Superior temporal gyrus (tissue), 1 donor: ENCODE results near the gene KREMEN2.
"Not testable (repeated sequence)": the region's sequence is repeated elsewhere in the genome, so short reads cannot be mapped to it uniquely, and the experiment has no call there.

Experiments
- DNase-seq: peaks from one replicate; pipeline ENCODE4 v3.0.0-alpha.2; 2016; ENCODE audit errors: extremely low spot score

KREMEN2 gene

DNA sequence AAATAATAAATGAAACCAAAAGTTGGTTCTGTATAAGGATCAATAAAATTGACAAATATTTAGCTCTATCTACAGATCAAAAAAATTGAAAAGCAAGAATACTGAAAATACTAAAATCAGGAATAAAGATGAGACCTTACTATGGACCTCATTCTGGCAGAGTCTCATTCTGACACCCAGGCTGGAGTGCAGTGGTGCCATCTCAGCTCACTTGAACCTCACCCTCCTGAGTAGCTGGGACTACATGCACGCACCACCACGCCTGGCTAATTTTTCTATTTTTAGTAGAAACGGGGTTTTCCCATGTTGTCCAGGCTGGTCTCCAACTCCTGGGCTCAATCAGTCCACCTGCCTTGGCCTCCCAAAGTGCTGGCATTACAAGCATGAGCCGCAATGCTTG is 22.0 kb upstream of the KREMEN2 start:
- no peak for DNase-seq

DNA sequence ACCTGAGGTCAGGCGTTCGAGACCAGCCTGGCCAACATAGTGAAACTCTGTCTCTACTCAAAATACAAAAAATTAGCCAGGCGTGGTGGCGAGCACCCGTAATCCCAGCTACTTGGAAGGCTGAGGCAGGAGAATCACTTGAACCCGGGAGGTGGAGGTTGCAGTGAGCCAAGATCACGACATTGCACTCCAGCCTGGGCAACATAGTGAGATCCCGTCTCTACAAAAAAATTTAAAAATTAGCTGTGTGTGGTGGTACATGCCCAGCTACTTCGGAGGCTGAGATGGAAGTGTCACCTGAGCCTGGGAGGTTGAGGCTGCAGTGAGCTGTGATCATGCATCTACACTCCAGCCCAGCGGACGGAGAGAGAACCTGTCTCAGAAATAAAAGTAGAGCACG is 20.4 kb upstream of the KREMEN2 start:
- not testable (repeated sequence) for DNase-seq

DNA sequence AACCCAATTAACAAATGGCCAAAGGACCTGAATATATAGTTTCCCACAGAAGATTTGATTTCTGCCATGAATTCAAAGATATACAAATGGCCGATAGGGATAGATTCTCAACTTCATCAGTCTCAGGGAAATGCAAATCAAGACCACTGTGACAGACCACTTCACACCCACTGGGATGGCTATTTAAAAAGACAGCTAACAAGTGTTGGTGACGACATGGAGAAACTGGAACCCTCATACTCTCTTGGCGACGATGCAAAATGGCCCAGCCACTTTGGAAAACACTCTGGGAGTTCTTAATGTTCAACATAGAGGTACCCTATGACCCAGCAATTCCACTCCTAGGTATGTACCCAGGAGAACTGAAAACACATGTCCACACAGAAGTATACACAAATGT is 17.4 kb upstream of the KREMEN2 start:
- no peak for DNase-seq

DNA sequence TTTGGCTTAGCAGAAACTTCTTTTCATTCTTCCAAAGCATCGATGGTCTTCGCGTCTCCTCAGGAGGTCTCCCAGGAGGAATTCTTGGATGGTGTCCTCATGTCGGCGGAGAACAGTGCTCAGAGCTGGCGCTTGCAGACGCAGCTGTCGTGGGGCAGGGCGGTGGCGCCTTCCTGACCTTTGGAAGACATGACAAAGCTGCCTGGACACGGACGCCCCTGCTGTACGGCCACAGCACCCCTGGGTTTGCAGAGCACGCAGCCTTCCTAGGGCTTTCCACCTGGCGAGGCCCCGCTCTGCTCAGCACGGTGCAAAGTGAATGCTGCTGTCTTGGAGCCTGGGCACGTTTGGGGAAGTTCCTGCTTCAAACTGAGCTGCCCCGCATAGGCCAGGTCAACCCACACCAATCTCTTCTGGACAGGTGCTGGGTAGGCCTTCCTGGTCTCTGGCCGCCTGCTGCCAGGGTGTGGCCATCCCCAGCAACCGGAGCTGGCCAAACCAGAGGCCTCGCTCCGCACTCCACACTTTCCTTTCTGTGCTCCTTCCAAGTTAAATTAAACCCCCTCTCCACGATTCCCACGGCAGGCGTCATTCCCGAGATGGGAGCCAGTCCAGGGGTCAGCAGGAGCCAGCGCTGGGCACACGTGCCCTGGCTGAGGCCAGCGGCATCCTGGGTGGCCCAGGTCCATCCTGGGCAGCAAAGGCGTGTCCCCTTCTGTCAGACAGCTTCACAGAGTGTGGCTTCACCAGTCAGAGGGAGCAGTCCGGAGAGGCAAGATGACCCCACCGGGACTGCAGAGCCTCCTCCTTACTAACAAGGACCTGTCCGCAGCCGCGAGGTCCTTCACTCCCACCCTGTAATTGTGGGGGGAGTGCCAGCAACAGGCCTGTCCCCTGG is 15.0 kb upstream of the KREMEN2 start:
- DNase-seq: no peak

DNA sequence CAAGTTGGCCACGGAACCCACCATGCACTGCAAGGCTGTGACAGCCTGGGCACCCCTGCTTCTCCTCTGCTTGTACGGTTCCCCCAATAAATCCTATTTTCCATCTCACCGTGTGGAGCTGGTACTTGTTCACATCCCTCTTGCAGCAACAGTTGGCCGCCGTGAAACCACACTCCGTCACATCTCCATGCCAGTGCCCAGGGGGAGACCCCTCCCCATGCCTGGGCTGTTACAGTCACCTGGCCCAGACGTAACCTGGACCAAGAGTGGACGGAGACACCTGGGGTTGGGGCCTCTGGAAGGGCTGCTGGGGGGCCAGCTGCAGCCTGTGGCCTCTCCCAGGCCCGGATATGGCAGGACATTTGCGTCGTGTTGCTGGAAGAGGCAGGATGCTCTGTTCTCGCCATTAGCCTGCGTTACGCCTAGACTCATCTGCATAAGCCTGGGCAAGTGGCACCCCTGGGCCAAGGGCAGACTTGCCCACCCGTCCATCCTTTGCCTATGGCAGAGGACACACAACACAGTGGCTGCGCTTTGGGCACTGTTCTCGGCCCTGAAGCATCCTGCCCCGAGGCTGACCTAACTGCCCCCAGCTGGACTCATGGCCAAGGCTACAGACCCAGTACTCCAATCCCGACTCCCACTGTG is 14.2 kb upstream of the KREMEN2 start:
- DNase-seq: no peak

DNA sequence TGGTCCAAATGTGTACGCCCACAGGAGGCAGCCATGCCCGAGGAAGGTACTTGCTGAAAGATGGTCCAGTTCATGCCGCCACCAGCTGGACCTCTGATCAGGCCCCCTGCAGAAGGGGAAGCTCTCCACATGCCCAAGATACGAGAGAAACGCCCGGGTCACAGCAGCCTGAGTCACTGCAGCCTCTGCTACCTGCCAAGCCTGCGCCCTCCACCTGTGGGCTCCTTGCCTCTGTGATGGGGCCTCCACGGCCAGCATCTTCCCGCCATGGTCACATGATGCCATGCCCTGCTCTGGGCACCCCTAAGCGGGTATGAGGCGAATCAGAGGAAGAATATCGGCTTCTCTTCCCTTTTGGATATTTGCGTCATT is 13.7 kb upstream of the KREMEN2 start:
- no peak for DNase-seq

DNA sequence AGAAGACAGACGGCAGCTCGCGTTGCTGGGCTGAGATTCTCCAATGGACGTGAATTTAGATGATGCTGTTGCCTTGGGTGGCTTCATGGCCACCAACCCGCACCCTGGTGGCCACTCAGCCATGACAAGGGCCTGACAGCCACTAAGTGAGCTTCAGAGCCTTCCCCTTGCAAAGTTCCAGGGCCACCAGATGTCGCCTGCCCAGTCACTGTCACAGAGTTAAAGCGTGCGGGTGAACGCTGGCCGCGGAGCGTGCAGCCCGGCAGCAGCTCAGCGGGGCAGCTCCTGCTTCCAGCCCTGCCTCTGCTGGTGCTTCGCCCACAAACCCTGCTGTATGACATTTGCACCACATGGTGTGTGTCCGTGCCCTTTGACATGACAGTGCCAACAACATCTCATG is 13.3 kb upstream of the KREMEN2 start:
- no peak for DNase-seq

DNA sequence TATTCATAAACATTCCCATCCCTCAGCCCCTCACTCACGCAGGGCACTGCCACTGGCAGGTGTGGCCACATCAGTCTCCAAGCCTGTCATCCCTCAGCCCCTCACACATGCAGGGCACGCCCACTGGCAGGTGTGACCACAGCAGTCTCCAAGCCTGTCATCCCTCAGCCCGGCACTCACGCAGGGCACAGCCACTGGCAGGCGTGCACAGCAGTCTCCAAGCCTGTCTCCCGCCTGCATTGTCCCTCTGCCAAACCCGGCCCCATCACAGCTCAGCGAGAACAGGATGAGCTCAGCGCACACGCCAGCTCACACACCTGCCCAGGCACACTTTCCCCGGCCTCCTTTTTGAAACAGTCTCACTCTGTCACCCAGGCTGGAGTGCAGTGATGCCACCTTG is 11.4 kb upstream of the KREMEN2 start:
- DNase-seq: no peak

DNA sequence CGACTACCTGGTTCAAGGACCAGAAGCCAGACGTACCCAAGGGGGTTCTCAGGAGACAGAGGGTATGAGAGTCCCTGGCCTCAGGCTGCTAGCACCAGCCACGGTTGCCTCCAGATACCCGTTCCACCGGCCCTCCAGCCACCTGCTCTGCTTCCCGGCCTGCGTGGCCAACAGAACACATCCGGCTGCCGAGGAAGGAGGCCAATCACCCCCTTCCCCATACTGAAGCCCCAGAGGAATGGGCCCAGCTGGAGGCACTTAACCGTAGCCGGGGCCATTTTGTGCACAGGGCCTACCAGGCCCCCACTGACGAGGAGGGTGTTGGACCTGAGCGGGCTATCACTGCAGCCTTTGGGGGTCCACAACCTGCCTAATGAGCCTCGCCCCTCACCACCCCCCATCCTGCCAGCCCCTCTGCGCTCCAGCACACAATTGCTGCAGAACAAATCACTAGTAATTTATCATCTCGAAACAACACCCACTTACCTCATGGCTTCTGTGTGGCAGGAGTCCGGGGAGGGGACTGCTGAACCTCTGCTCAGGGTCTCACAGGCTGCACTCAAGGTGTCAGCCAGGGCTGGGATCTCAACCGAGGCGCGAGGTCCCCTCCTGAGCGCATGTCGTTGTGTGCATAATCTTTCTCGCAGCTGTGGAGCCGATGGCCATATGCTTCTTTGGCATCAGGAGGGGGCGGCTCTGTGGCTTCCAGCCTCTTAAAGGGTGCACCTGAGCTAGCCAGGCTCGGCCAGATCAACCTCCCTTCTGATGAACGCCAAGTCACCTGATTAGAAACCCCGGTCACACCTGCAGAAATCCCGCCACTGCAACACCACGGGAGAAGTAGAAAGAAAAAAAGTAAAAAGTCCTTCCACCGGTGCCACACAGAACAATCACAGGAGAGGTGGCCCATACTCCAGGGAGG is 10.1 kb upstream of the KREMEN2 start:
- no peak for DNase-seq

DNA sequence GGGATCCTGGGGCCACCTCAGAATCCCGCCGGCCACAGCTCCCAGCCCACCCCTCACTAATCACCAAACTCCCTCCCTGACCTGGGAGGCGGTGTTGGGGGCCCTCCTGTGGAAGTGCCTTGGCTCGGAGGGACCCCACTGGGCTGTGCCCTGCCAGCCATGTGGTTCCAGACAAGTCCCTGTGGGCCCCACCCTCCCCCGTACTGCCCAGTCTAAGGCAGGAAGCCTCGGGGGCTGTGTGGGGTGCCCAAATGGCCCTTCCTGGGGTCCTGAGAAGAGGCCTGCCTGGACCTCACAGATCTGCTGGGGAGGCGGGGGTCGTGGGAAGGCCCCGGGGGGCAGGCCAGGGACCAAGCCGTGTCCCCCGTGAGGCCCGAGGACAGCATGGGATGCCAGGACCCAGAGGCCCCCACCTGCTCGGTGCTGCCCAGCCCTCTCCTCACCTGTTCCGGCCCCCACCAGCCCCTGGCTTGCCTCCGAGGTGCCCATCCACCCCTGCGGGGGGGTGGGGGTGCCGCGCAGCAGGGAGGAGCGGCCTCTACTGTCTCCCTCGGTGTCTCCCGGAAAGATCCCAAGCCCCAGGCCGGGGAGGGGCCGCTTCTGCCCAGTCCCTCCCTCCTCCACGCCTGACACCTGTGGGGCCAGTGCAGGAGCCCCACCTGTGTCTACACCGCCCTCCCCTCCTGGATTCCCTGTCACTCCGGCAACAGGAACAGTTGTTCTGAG is 9.3 kb upstream of the KREMEN2 start:
- DNase-seq: no peak

DNA sequence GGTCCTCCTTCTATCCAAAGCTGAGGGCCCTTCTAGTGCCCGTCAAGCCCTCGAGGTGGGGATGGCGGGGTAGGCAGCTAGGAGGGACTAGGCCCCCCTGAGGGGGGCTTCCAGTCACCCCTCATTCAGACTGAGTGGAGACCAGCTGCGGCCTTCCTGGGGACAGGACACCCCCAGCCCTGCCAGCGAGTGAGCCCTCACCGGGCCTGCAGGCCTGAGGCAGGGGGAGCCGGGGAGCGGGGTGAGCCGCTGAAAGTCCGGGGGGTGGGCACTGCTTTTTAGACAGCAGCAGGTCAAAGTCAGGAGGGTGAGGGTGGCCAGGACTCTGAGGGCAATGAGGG is 8.7 kb upstream of the KREMEN2 start:
- no peak for DNase-seq

DNA sequence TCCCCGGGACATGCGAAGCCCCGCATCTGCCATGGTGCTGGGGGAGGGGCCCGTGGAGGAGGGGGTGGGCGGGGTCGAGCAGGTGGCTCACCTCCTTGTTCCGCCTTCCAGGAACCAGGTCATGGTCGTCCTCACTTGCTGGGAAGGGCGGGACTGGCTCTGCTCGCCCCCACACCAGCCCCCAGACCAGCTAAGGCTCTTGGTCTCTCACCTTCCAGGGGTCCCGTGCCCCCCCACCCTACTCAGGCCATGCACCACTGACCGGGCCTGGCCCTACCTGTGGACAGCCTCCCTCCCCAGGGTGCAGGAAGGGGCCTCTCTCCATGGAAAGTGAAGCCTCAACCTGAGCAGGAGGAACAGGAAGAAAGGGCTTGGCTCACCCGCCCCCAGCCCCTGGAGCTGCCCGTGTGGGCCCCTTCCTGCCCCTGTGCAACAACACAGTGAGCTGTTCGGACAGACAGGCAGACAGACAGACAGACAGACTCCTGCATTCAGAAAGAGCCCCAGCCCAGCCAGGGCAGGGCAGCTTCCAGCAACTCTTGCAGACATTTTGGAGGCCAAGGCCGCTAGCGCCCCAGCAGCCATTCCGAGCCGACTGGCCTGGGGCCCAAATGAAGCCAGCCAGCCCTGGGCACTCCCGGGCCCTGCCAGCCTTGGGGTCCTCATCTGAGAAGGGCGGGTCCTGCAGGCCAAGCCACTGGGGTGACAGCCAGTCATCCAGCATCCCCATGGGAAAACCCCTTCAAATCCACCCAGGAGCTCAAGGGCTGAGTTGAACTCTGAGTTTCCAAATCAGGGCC is 8.1 kb upstream of the KREMEN2 start:
- no peak for DNase-seq

DNA sequence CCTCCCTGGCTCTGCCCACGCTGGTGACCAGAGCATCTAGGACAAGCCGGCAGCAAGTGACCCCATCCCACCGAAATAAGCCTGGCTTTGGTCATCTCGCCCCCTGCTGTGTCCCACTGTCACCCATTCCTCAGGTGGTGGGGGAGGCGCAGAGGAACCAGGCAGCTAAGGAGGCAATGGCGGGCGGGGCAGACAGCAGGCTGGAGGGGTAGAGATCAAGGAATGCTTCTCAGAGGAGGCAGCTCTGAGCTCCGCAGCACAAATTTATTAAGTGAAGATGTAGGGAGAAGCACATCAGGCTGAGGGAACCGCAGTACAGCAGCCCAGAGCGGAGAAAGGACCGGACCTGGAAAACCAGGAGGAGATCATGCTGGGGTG is 7.5 kb upstream of the KREMEN2 start:
- no peak for DNase-seq

DNA sequence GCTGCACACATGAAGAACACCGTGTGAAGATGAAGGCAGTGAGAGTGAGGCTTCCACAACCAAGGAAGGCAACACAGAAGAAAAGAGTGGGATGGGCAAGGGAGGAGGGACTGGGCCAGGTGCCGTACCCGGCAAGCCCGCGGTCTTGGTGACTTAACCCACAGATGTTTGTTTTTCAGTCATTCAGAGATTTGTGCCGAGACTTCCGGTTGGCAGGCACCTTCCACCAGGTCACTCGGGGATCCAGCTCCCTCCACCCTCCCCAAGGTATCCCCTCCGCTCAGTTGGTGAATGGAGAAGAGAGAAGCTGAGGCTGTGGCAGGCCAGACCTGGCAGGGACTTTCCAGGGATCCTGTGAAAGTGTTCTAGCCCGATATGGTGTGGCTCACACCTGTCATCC is 4.9 kb upstream of the KREMEN2 start:
- no peak for DNase-seq

DNA sequence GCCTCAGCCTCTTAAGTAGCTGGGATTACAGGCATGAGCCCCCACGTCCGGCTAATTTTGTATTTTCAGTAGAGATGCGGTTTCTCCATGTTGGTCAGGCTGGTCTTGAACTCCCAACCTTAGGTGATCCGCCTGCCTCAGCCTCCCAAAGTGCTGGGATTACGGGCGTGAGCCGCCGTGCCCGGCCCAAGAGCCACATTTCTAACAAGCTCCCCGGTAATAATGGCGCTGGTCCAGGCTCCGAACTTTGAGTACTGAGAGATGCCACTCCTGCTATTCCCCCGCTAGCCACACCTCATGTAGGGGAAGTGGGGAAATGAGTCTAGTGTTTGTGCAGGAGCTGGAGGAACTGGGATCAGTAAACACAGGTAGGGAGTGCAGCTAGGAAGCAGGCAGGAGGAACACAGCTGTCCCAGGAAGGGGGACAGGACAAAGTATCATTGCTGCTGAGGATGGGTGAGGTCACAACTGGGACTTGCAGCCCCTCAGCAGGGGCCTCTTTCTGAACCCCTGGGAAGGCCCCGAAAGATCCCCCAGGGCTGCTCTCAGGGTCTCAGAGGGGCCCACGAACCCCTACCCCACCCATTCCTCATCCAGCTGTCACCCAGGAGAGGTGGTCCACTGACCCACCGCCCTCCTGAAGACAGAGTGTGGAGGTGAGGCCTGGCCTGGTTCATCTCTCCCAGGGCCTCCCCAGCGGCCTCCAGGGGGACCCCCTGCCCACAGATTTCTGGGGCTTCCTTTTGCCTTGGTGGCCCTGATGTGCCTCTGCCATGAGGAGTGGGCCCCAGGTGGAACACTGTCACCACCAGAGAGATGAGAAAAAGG is 3.7 kb upstream of the KREMEN2 start:
- no peak for DNase-seq

DNA sequence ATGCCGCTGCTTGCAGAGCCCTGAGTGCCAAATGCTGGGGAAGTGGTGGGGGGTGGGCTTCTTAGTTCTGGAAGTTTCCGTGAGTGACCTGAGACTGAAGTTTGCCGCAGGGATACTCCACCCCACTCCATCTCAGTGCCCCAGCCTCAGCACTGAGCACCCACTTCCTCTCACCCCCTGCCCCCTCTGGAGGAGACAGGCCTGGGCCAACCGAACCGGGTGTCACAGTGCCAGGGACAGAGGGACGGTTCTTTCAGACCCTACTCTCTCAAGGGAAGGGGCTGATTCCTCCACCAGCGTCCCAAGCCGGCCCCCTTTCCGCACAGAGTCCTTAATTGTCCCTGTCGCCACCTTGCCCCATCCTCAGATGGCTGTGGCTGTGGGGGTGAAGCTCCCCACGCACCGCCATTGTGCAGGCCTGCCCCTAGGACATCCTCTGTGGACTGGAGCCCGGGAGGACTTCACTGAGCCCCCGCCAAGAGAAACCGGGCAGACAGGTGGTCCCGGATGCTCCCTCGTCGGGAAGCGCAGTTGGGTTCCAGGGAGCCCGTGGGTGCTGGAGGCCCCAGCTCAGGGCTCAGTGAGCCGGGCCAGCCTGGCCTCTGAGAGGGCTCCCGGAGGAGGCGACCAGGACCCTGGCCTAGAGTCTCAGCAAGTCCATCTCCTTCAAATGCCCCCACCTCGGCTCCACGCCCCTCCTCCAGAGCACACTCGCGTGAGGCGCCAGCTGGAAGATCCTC is 1.6 kb upstream of the KREMEN2 start:
- DNase-seq: no peak

DNA sequence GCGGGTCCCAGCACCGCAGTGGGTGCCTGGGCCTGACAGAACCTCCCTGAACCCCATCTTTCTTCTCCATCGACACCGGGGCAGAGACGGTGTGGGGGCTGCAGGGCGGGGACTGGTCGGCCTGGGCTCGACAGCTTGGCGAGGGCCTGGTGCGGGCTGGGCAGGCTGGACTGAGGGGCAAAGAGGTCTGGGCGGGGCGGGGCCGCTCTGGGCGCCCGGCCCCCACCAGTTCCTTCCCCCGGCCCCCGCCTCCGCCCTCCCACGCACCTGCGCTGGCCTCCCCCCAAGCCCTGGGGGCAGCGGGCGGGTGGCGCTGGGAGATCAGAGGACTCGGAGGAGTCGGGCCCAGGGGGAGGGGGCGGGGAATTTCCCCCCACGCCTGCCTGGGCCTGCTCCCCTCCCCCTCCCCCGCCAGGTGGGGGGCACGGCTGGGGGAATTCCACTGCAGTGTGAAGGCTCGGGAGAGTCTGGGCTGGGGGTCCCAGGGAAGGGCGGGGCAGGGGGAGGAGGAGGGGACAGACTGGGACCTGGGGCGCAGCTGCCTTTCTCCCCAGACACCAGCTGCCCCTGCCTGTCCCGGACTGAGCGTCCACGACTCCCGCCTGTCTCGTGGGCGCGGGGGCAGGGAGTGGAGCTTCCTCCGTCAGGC is 877 bp upstream of the KREMEN2 start:
- DNase-seq: no peak

DNA sequence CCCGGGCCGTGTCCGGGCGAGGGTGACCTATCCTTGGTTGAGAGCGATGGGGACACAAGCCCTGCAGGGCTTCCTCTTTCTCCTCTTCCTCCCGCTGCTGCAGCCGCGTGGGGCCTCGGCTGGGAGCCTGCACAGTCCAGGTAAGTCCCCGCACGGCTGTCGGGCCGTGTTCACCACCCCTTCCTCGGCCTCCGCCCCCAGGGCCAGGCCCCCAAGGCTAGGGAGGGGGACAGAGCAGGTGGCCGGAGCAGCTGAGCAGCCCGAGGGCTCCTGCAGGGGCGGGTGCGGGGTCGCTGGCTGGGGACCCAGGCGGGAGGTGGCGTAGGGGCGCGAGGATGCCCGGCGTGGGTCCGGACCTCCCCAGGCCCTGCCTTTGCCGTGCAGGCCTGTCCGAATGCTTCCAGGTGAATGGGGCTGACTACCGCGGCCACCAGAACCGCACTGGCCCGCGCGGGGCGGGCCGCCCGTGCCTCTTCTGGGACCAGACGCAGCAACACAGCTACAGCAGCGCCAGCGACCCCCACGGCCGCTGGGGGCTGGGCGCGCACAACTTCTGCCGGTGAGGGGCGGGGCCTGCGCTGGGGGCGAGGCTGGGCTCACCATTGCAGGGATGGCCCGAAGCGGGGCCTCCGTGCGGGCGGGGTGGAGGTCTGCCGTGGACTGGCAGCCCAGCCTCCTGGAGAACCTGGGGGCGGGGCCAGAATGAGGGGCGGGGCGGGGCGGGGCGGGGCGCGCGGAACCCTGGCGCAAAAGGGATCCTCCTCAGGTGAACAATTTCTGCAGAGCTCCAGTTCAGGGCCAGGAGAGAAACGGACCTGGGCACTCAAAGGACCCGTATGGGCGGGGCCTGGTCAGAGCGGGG is 631 bp downstream of the KREMEN2 start:
- no peak for DNase-seq
